Skeletal muscle cell (primary cell): ENCODE results near the gene CD3G.
"Not testable (repeated sequence)": the region's sequence is repeated elsewhere in the genome, so short reads cannot be mapped to it uniquely, and the experiment has no call there.

Source experiments
- DNase-seq: peaks from one replicate; pipeline ENCODE4 v3.0.0-alpha.2; 2010; ENCODE audit warnings: low read depth
- H3K4me3 ChIP-seq: 2 replicates; pipeline ENCODE4 v1.5.1; 2011; ENCODE audit warnings: low read depth, mild to moderate bottlenecking, control low read depth, low read length, moderate library complexity

The CD3G gene

GRCh38 chr11:118343981-118344515 is at the start of gene CD3G:
CD3G (plus strand) TSS chr11:118344344; CDS start chr11:118344424, 80 bp downstream.
- no peak for DNase-seq
- H3K4me3 ChIP-seq: no peak within 1 kb of the TSS

DNA sequence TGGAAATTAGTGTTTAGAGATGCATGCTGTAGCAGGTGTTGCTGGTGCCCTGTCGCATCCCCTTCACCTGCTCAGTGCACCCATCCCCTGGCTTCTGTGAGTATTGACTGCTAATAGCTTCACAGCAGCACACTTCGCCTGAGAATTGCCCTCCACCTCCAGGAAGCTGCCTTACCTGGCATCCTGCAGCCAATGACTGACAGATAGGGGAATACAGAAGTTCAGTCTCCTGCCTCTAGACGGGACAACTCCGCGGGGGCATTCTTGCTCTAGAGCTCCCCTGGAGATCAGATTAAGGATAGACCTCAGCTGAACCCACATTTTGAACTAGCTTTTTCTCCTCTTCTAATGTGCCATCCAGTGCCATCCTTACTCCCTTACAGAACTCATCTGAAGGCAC is 48.9 kb upstream of the CD3G start:
- no peak for DNase-seq
- no peak overlapping the region for H3K4me3 ChIP-seq

DNA sequence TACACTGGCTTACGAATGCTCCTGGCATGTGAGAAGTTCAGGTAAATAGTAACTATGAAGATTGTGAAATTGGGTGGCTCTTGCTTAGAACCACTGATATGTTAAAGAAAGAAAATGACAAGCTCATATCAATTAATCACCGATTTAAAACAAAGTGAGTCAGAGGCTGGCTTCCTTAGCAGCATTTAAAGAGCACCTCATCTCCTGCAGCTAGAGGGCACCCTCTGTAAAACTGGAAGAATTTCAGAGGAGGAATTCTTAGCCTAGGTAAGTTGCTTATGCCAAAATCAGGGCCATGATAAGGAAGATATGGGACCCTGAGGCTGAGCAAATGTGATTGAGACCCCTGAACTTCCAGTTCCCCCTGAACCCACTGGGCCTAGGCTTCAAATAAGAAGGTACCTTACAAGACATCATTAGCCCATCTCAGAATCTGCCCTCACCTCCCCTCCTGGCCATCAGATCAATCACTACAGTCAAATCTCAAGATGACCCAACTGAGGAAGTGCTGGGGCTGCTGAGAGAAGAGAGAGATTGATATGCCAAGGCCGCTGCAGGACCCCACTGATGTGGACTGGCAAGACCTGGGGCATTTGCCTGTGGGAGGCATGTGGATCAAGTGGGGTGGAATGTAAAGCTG is 48.2 kb upstream of the CD3G start:
- H3K4me3 ChIP-seq: no peak overlapping the region
- no peak for DNase-seq

DNA sequence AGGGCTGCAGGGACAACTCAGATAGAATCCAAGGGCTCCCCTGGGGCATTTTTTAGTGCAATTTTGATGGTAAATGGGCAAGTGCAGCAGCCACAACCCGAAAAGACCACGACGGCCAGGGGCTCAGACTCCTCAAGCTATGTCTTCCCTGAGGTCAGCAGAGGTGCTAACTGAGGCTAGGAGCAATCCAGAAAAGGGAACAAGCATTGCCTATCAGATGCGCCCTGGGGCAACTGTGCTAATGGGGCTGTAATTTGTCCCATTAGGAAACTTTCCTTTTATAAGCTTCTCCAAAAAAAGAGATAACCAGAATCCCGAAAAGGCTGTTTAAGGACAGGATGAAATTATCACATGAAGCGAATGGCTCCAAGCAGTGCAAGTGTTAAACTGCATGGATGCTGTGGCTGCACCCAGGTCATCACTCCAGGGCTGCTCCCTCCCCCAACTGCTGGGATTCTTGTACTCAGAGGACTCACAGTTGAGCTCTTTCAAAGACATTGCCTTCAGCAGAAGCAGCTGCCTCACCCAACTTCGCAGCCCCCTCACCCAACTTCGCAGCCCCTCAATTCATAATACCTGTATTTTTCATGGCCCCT is 42.4 kb upstream of the CD3G start:
- no peak overlapping the region for H3K4me3 ChIP-seq
- no peak for DNase-seq

GRCh38 chr11:118304227-118304567 is 39.9 kb upstream of the CD3G start:
- H3K4me3 ChIP-seq: no peak overlapping the region

DNA sequence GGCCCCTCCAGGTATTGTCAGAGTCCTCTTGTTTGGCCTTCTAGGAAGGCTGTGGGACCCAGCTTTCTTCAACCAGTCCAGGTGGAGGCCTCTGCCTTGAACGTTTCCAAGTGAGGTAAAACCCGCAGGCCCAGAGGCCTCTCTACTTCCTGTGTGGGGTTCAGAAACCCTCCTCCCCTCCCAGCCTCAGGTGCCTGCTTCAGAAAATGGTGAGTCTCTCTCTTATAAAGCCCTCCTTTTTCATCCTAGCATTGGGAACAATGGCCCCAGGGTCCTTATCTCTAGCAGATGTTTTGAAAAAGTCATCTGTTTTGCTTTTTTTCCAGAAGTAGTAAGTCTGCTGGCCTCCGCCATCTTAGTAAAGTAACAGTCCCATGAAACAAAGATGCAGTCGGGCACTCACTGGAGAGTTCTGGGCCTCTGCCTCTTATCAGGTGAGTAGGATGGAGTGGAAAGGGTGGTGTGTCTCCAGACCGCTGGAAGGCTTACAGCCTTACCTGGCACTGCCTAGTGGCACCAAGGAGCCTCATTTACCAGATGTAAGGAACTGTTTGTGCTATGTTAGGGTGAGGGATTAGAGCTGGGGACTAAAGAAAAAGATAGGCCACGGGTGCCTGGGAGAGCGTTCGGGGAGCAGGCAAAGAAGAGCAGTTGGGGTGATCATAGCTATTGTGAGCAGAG is 39.4 kb upstream of the CD3G start, which contains the start of gene CD3E:
TSS of gene CD3E (plus strand) at position 163 of the 681 bp plus-strand sequence. CDS start at position 386, 223 bp downstream.
- no peak for DNase-seq
- no peak within 1 kb of the TSS for H3K4me3 ChIP-seq

More at GRCh38 chr11:118304227-118304567, 39.9 kb upstream of the CD3G start:
- DNase-seq: no peak

- DNase-seq: no peak
- no peak overlapping the region for H3K4me3 ChIP-seq
Measured at GRCh38 chr11:118305726-118306125, 38.4 kb upstream of the CD3G start.

GRCh38 chr11:118306556-118306955 is 37.6 kb upstream of the CD3G start:
- H3K4me3 ChIP-seq: no peak overlapping the region
- DNase-seq: no peak

DNA sequence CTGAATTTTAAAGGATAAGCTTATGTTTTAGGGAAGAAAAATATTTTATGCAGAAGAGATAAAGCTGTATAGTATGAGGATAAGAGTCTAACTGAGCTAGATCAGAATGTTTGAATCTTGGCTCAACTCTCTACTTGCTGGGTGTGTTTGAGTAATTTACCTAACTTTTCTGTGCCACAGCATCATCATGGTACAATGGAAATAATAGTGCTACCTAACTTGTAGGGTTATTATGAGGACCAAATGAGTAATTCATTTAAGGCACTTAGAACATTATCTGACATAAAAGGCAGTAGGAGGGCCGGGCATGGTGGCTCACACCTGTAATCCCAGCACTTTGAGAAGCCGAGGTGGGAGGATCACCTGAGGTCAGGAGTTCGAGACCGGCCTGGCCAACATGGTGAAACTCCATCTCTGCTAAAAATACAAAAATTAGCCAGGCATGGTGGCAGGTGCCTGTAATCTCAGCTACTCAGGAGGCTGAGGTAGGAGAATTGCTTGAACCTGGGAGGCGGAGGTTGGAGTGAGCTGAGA is 35.1 kb upstream of the CD3G start:
- H3K4me3 ChIP-seq, DNase-seq: not testable (repeated sequence)

DNA sequence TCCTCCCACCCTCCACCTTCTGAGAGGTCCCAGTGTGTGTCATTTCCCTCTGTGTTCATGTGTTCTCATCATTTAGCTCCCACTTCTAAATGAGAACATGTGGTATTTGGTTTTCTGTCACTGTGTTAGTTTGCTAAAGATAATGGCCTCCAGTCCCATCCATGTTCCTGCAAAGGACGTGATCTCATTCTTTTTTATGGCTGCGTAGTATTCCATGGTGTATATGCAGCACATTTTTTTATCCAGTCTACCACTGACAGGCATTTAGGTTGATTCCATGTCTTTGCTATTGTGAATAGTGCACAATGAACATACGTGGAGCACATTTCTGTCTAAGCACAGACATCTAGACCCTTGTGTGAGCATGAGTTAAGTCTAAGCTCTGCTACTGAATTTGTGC is 33.9 kb upstream of the CD3G start:
- no peak overlapping the region for H3K4me3 ChIP-seq
- DNase-seq: no peak

DNA sequence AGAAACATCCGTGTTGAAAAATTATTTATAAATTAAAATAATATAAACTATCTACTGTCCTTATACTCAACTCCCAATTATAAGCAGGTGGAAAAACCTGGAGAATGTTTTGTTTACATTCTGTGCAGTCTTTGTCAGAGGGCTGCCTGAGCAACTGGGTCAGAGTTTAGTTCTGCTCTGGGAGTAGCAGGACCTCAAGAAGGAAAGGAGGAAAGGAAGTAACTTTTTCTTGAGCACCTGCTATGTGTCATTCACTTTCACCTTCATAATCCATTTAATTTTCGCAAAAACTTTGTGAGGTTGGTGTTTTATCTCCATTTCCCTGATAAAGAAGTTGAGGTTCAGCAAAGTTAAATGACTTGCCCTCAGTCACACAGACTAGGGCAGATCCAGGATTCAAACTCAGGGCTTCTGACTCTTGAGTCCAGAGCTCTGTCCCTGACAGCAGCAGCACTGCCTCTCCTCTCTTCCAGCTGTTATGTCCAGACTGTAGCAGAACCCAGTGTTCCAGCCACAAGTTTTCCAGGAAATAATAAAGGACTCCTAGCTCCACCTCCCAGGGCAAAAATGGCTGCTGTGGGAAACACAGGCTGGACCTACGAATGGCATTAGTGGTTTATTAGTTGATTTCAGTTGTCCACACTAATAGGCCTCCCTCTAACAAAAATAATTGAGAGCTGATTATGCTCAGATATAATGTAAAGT is 33.2 kb upstream of the CD3G start:
- no peak overlapping the region for H3K4me3 ChIP-seq
- DNase-seq: no peak

- no peak overlapping the region for H3K4me3 ChIP-seq
- DNase-seq: no peak
Measured at GRCh38 chr11:118311518-118311917, 32.6 kb upstream of the CD3G start.

DNA sequence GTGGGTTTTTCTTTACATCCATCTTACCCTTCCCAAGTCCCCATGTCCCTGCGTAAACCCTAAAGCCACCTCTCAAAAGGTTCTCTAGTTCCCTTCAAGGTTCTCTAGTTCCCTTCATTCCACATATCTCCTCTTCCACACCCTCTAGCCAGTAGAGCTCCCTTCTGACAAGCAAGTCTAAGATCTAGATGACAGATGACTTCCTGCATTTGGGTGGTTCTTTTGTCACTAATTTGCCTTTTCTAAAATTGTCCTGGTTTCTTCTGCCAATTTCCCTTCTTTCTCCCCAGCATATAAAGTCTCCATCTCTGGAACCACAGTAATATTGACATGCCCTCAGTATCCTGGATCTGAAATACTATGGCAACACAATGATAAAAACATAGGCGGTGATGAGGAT is 31.8 kb upstream of the CD3G start:
- DNase-seq: no peak
- no peak overlapping the region for H3K4me3 ChIP-seq

DNA sequence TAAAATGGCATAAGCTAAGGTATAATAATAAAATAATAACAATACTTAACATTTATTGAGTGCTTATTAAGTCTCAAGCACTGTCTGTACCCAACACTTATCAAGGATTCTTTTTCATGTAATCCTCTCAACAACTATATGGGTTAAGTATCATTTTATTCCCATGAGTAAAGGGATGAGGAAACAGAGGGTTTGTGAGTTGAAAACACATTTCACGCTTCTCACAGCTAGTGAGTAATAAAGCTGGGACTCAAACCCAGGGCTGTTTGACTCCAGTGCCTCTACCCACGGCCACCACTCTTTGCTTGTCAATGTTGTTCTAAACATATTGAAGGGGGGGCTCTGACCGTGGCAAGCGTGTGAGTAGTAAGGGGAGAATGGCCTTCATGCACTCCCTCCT is 30.9 kb upstream of the CD3G start:
- no peak overlapping the region for H3K4me3 ChIP-seq
- DNase-seq: no peak

GRCh38 chr11:118314988-118315411 is 29.1 kb upstream of the CD3G start:
- no peak overlapping the region for H3K4me3 ChIP-seq
- DNase-seq: no peak

- no peak overlapping the region for H3K4me3 ChIP-seq
- no peak for DNase-seq
Measured at GRCh38 chr11:118318124-118318523, 26.0 kb upstream of the CD3G start.

DNA sequence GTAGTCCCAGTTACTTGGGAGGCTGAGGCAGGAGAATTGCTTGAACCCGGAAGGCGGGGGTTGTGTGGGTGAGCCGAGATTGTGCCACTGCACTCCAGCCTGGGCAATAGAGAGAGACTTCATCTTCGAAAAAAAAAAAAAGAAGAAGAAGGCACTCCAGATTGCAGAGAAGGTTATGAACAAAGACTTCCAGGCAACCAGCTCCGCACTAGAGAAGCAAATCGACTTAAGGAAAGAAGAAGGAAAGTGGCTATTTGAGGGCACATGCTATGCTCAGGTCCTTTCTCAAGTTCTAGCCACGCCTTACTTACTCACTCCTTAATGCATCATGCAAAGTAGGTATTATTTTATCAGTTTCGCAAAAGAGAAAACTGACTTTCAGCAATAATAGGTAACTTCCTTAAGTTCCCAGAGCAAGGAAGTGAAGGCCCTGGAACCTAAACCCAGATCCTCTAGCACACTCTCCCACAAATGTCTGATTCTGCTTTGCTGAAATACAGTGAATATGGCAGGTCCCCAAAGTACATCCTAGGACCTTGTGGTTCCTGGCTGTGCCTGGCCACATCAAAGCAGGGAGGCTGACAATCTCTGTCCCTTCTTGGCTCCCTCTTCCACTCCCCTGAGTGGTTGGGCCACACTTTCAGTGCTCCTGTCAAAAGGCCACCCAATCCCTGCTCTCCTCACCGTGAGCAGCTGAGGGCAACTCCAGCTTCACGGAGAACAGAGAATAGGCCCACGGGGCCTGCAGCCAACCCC is 25.4 kb upstream of the CD3G start:
- DNase-seq: no peak

DNA sequence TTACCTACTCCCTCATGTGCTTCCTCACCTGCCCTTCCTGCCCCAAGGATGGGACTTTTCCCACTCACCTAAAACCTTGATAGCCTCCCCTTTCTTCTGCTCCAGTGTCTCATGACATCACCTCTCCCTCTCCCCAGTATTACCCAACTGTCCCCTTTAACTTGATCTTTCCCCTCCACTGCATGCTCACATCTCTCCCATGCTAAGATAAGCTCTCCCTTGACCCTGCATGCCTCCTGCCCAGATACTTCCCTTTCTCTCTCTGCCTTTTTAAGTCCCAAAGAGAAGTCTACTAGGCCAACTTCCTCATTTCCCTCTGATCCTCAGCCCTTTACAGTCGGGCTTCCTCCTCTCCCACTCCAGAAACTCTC is 24.8 kb upstream of the CD3G start:
- no peak overlapping the region for H3K4me3 ChIP-seq

More for the DNA sequence above, 25.4 kb upstream of the CD3G start:
- no peak overlapping the region for H3K4me3 ChIP-seq

DNA sequence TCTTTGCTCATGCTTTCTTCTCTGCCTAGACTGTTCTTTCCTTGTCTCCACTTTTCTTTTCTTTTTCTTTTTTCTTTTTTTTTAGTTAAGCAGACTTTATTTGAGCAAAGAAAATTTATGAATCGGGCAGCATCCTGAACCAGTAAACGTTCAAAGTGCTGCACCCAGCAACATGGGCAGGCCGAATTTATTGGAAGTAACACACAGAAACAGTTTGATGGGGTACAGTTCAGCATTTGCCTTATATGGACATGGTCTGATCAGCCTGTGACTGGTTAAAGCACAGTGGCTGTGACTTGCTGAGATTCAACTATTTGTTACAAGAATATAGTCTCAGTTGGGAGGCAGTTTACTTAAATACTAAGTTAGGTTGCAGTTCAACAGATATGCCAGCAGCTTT is 23.6 kb upstream of the CD3G start:
- H3K4me3 ChIP-seq: no peak overlapping the region
- DNase-seq: no peak

More for the DNA sequence above, 24.8 kb upstream of the CD3G start:
- DNase-seq: no peak
